ENCODE data around the gene KIF23. TPM values are rescaled to one million over a fixed set of nuclear protein-coding genes. Genes with fewer than 3 reads are reported as not detected.

Gene KIF23
- total and polyA plus RNA-seq, 2 of the 4 experiments (the other 2 are of a cell fraction), result 37.7 to 56.1 TPM

- no peak overlapping the region for H3K23ac ChIP-seq (ENCODE audit: low read depth, low read length)
- H3K27ac ChIP-seq (ENCODE audit: insufficient read depth, low read length), result no peak overlapping the region; the same call in 1 of the 2 replicates
- peak overlapping the region; percentile 64; the same call in 1 of the 2 replicates for H3K4ac ChIP-seq (ENCODE audit: low read depth, low read length)
- ATAC-seq (ENCODE audit: low read depth) (peak; percentile 48), DNase-seq (peak; percentile 74)
- H3K14ac ChIP-seq (replicated peaks; ENCODE audit: low read depth, low read length), result no peak overlapping the region; the same call in 1 of the 2 replicates
- peak overlapping the region; percentile 63; the same call in 1 of the 2 replicates for H3K4me2 ChIP-seq (ENCODE audit: low read depth, low read length)
- no peak overlapping the region for H2AK9ac ChIP-seq (replicated peaks; ENCODE audit: low read depth, low read length, poor library complexity)
- no peak overlapping the region for H3K4me3 ChIP-seq (ENCODE audit: insufficient read depth, low read depth, low read length)
- H3K4me1 ChIP-seq (ENCODE audit: control insufficient read depth, insufficient read depth, low read length), result peaks cover 9% of the 10 kb centered on the region
- peak overlapping the region; percentile 59; the same call in 1 of the 2 replicates for H2BK20ac ChIP-seq (ENCODE audit: low read depth, low read length)
- CTCF ChIA-PET, result no interaction called here
- dilution Hi-C loops (cut with HindIII; ENCODE audit: low sequenced_read_pairs, unreplicated experiment) (no loop called here), intact Hi-C loops (cut with micrococcal nuclease) (loop anchor here (10.0 kb wide), 2 partner anchors 501 to 1401 kb away; no protein-coding TSS in a partner anchor), in situ Hi-C loops (cut with MboI; ENCODE audit: low sequenced_read_pairs) (loop anchor here (10.0 kb wide), 1 partner anchor 1011 kb away; no protein-coding TSS in a partner anchor)
- H3K79me1 ChIP-seq (ENCODE audit: low read depth in 1 of 2, low read length in 2 of 2), result no peaks in the 10 kb centered on the region
- H2BK5ac ChIP-seq (ENCODE audit: low read depth, low read length, poor library complexity, severe bottlenecking), result no peak overlapping the region
- H2BK15ac ChIP-seq (ENCODE audit: low read depth, low read length), result peak overlapping the region; percentile 71; the same call in 1 of the 3 replicates
- H3K9ac ChIP-seq (ENCODE audit: low read depth, low read length), result no peak overlapping the region
- no TSS peak for BruUV-seq (replicated peaks)
- TF ChIP-seq FOS (IDR thresholded peaks at IDR 0.05; ENCODE audit: low read depth, low read length) (no peak), MAFK (IDR thresholded peaks at IDR 0.05; ENCODE audit: low read depth, low read length) (peak; percentile 16; the same call in 1 of the 2 replicates)
- H4K5ac ChIP-seq (ENCODE audit: low read depth, low read length), result no peak overlapping the region
- H4K91ac ChIP-seq (ENCODE audit: insufficient read depth, low read depth, low read length), result 0 out of 2 replicates have a peak overlapping the region, but pooled peaks have one; percentile 4
- peak overlapping the region; percentile 70 for H2AK5ac ChIP-seq (ENCODE audit: low read depth, low read length)
- peak overlapping the region; percentile 26; the same call in 1 of the 2 replicates for H3K18ac ChIP-seq (ENCODE audit: low read depth, low read length)
- H3K9me3 ChIP-seq (ENCODE audit: control insufficient read depth, insufficient read depth, low read length), result peaks cover under 1% of the 10 kb centered on the region; the same call in 1 of the 2 replicates
- WGBS, 2 experiments (ENCODE audit: extremely low coverage in 2 of 2, insufficient read length in 1 of 2), result 0% methylated on average over 1 of the region's 5 CpGs; no CpG with 5 or more reads in 1 of the 2 experiments
- H4K8ac ChIP-seq (ENCODE audit: low read depth in 2 of 2, low read length in 2 of 2), result peak overlapping the region; percentile 23 to 37; a peak in 1 of 4 replicates
- no peak overlapping the region for H3K56ac ChIP-seq (ENCODE audit: extremely low read depth, insufficient read depth, low read length)
- peak overlapping the region; percentile 38 for H2AFZ ChIP-seq (replicated peaks; ENCODE audit: low read length, poor library complexity)
- POLR2A ChIA-PET (ENCODE audit: unreplicated experiment), result no interaction called here
- H3K36me3 ChIP-seq (ENCODE audit: control insufficient read depth, insufficient read depth, low read length), result no peaks in the 10 kb centered on the region
- peak overlapping the region; percentile 37; the same call in 1 of the 2 replicates for H2BK120ac ChIP-seq (ENCODE audit: low read depth, low read length)
- H3K9me1 ChIP-seq (ENCODE audit: insufficient read depth, low read length), result peaks cover 4% of the 10 kb centered on the region; the same call in 1 of the 2 replicates
- H3K27me3 ChIP-seq (ENCODE audit: control insufficient read depth, insufficient read depth, low read length), result peaks cover 8% of the 10 kb centered on the region
- no peaks in the 10 kb centered on the region; the same call in 1 of the 2 replicates for H4K20me1 ChIP-seq (ENCODE audit: insufficient read depth, low read length)
Observed at GRCh38 chr15:69474291-69474690, 60.1 kb downstream of the KIF23 start.

All from IMR-90 (cell line).